ENCODE results near the gene HMCES. TPM values are rescaled to one million over a fixed set of nuclear protein-coding genes. Genes with fewer than 3 reads are reported as not detected.

Gene HMCES
- total RNA-seq, 4 donors from 2014 or later = 2.0 to 42.9 (median 28.3) TPM

GRCh38 chr3:129266651-129267050, 12.0 kb upstream of the HMCES start:
- intact Hi-C loops (cut with DNase I; ENCODE audit: low total_unique reads) = no loop called here
- no peak for TF ChIP-seq POLR2A (IDR thresholded peaks at IDR 0.05)
- no peak for TF ChIP-seq CTCF (IDR thresholded peaks at IDR 0.05)
- Histone ChIP-seq H3K27me3 (no peaks in the 10 kb centered on the region), H3K9me3 (no peaks in the 10 kb centered on the region), H3K4me1 (no peaks in the 10 kb centered on the region), H3K4me3 (no peak overlapping the region), H3K36me3 (no peaks in the 10 kb centered on the region), H3K27ac (no peak overlapping the region)
- no peak for DNase-seq

GRCh38 chr3:129268396-129268795, 10.3 kb upstream of the HMCES start:
- no peak for DNase-seq
- intact Hi-C loops (cut with DNase I; ENCODE audit: low total_unique reads) = no loop called here
- H3K36me3 ChIP-seq = no peaks in the 10 kb centered on the region
- no peak for TF ChIP-seq POLR2A (IDR thresholded peaks at IDR 0.05)
- TF ChIP-seq CTCF (IDR thresholded peaks at IDR 0.05) = no peak
- no peaks in the 10 kb centered on the region for H3K4me1 ChIP-seq
- no peaks in the 10 kb centered on the region for H3K27me3 ChIP-seq
- H3K9me3 ChIP-seq = no peaks in the 10 kb centered on the region
- no peak overlapping the region for H3K4me3 ChIP-seq
- H3K27ac ChIP-seq = no peak overlapping the region

- no peak overlapping the region for H3K27ac ChIP-seq
- no peaks in the 10 kb centered on the region for H3K27me3 ChIP-seq
- H3K4me3 ChIP-seq = no peak overlapping the region
- TF ChIP-seq CTCF (IDR thresholded peaks at IDR 0.05) (no peak), POLR2A (IDR thresholded peaks at IDR 0.05) (no peak)
- H3K9me3 ChIP-seq = no peaks in the 10 kb centered on the region
- DNase-seq = no peak
- no peaks in the 10 kb centered on the region for H3K4me1 ChIP-seq
- intact Hi-C loops (cut with DNase I; ENCODE audit: low total_unique reads) = no loop called here
- no peaks in the 10 kb centered on the region for H3K36me3 ChIP-seq
Observed at GRCh38 chr3:129271674-129272073, 7.0 kb upstream of the HMCES start.

GRCh38 chr3:129276385-129276784, 2.3 kb upstream of the HMCES start:
- Histone ChIP-seq H3K36me3 (no peaks in the 10 kb centered on the region), H3K27me3 (no peaks in the 10 kb centered on the region), H3K9me3 (no peaks in the 10 kb centered on the region), H3K27ac (no peak overlapping the region), H3K4me1 (peaks cover 0 to 9% of the 10 kb centered on the region in 2 donors), H3K4me3 (no peak overlapping the region)
- no peak for DNase-seq
- intact Hi-C loops (cut with DNase I; ENCODE audit: low total_unique reads) = loop anchor here (5.0 kb wide), 1 partner anchor 41 kb away; a partner anchor contains a TSS
- TF ChIP-seq CTCF (IDR thresholded peaks at IDR 0.05) = no peak
- TF ChIP-seq POLR2A (IDR thresholded peaks at IDR 0.05) = no peak

GRCh38 chr3:129277829-129278271, 820 bp upstream of the HMCES start:
- no peaks in the 10 kb centered on the region for H3K9me3 ChIP-seq
- intact Hi-C loops (cut with DNase I; ENCODE audit: low total_unique reads) = loop anchor here (5.0 kb wide), 1 partner anchor 39 kb away; a partner anchor contains a TSS
- H3K27ac ChIP-seq = peak overlapping the region; percentile 87 to 96
- peak overlapping the region in 1 of 2 donors; percentile 96 for H3K4me3 ChIP-seq
- DNase-seq = no peak
- no peaks in the 10 kb centered on the region for H3K27me3 ChIP-seq
- no peaks in the 10 kb centered on the region for H3K36me3 ChIP-seq
- peaks cover 0 to 9% of the 10 kb centered on the region in 2 donors for H3K4me1 ChIP-seq
- no peak for TF ChIP-seq CTCF (IDR thresholded peaks at IDR 0.05)
- no peak for TF ChIP-seq POLR2A (IDR thresholded peaks at IDR 0.05)

Data from uterus (tissue), 4 donors.